HPDE6-E6E7 (cell line): ENCODE data around the gene CSMD2.
"Not testable (repeated sequence)": the region's sequence is repeated elsewhere in the genome, so short reads cannot be mapped to it uniquely, and the experiment has no call there.

ENCODE experiments used
- DNase-seq: peaks from one replicate; pipeline ENCODE4 v3.0.0; 2011; ENCODE audit warnings: missing footprints; ENCODE audit errors: extremely low spot score

Gene CSMD2

DNA sequence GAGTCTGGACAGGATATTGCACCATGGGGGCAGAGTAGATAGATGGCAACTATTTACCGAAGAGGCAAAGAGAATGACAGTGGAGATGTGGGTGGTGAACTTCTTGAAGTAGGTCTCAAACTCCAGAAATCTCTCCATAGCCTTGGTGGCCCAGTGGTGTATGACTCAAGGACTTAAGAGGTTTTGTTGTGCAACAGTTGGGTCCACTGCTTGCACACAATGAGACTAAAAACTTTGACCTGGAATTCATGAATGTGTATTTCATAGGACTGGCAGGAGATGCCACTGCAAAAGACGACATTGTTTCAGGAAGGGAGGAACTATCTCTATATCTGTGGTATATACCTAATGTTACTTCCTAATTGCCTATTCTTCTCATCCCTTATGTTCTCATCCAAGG, 616.7 kb downstream of the CSMD2 start:
- DNase-seq, result no peak

- no peak for DNase-seq
These were observed 617.5 kb downstream of the CSMD2 start for GRCh38 chr1:33547576-33547975.

DNA sequence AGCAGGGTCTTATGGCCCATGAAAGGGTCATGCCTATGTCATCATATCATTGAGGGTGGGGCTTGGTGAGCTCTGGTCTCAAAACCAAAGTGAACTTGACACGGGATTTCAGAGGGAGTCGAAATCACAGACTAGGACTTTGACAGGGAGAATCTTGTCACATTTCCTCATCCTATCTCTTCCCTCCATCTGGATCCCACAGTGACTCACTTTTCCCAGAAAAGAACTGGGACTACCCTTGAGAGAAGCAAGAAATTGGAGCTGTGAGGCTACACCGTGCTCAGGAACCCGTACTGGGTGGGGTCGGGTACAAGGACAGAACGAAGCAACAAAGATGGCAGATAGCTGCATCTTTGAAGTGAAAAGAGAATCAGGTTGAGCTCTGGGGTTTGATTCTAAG, 623.1 kb downstream of the CSMD2 start:
- no peak for DNase-seq

GRCh38 chr1:33537885-33538284, 627.1 kb downstream of the CSMD2 start:
- no peak for DNase-seq

- no peak for DNase-seq
These were observed 629.7 kb downstream of the CSMD2 start for GRCh38 chr1:33535334-33535733.

- DNase-seq, result no peak
These were observed 632.1 kb downstream of the CSMD2 start for GRCh38 chr1:33532936-33533335.

GRCh38 chr1:33532250-33532649, 632.8 kb downstream of the CSMD2 start:
- no peak for DNase-seq

- no peak for DNase-seq
These were observed 635.1 kb downstream of the CSMD2 start for GRCh38 chr1:33529957-33530356.

DNA sequence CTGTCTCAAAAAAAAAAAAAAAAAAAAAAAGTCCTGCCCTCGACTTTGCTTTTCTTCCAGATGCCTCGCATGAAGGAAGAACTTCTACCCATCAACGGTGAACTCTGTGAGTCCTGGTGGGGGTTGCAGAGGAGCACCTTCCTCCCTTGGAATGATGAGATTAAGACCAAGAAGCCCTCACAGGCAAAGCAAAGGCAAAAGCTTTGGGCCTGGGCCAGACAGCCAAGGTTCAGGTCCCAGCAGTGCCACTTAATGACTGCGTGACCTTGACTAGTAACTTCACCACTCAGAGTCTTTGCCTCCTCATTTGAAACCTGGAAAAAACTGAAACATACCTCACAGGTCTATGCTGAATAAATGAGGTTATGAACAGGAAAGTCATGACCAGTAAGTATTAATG, 637.1 kb downstream of the CSMD2 start:
- DNase-seq, result no peak

- no peak for DNase-seq
These were observed 640.4 kb downstream of the CSMD2 start for GRCh38 chr1:33524586-33524985.

DNA sequence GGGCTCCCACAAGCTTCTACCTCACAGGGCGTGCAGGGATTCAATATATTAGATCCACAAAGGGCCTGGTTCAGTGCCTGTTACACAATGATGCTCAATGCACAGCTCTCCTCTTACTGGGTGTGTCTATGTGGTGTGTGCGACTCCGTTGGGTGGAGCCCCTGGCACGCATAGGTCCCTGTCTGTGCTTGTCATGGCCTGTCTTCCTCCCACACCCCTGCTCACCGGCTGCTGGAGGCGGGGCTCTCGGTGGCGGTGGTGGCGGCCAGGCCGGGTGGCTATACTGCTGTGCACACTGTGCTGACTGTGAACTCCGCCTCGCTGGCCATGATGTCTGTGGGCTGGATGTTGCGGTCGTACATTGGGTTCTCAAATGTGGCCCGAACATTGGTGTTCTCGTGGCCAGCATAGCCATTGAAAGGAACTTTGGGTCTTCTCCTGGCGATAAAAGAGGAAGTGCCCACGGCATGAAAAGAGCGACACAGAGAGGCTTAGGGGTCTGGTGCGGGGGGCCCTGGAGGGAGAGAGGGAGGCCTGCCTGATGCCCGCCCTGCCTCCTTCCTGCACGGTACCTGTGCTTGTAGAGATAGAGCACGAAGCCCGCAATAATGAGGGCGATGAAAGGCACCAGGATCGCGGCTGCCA, 645.7 kb downstream of the CSMD2 start:
- no peak for DNase-seq

GRCh38 chr1:33517596-33518250, 647.3 kb downstream of the CSMD2 start:
- no peak for DNase-seq

DNA sequence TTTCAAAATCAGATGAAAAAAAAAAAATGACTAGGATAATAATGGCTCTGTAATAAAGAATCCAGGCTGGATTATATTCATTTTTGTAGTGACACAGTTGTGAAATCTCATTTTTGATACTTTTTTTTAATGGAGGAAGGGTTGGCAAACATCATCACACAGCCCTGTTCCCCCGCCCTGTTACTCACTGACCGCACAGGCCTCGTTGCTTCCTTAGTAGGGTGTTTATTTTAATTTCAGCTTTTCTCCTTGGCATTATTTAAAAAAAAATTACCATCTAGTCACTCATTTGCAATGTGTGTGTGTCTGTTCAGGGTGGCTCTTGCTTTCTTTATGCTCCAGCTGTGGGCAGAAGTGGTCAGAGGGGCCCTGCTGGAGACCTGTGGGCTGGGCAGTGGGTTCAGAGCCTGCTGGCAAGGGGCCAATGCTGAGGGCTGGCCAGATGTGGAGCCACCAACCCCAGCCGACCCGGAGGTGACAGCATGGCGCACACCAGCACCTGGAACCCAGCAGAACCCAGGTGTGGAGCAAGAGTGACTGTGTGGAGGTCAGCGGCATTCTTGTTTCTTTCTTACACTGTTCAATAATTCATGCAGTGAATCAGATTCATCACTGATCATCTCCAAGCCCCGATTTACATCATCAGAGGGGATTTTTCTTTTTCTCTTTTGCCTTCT, 648.0 kb downstream of the CSMD2 start:
- DNase-seq, result no peak

DNA sequence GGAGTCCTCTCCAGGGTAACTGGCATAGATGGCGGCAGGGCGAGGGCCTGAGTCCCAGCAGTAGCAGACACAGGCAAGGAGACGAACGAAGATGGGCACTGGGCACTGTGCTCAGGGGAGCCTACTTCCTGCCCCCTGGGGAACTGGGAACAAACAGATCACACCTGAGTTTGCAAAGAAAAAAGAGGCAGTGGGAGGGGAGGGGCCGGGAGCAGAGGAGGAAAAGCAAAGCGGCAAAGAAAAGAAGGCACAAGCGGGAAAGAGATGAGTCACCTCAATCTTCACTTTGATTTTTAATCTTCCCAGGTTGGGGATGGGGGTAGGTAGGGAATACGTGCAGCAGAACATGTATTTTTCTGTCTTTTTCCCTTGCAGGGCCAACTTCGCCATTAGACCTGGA, 648.6 kb downstream of the CSMD2 start:
- DNase-seq, result no peak

GRCh38 chr1:33515607-33516006, 649.4 kb downstream of the CSMD2 start:
- no peak for DNase-seq

DNA sequence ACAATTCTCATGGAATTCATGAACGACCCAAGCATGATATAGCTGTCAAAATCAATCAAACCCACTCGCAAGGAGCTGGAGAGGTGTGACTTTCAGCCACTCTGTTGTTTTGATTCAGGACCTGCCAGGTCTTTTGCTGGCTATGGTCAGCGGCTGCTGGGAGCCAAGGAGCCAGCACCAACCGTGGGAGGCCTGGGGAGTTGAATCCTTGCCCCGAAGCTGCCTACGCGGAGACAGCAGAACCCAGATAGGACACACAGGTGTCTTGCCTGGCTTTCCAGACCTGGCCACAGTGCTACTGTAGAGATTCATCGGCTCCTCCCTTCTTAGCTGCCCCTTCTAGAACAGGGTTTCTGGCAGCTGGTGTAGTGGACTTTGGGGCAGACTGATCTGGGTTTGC, 649.9 kb downstream of the CSMD2 start:
- no peak for DNase-seq

- DNase-seq, result no peak
These were observed 652.6 kb downstream of the CSMD2 start for GRCh38 chr1:33512226-33513011.

GRCh38 chr1:33509276-33509675, 655.8 kb downstream of the CSMD2 start:
- not testable (repeated sequence) for DNase-seq

GRCh38 chr1:33508151-33508550, 656.9 kb downstream of the CSMD2 start:
- DNase-seq, result no peak

GRCh38 chr1:33507661-33508060, 657.4 kb downstream of the CSMD2 start:
- no peak for DNase-seq

DNA sequence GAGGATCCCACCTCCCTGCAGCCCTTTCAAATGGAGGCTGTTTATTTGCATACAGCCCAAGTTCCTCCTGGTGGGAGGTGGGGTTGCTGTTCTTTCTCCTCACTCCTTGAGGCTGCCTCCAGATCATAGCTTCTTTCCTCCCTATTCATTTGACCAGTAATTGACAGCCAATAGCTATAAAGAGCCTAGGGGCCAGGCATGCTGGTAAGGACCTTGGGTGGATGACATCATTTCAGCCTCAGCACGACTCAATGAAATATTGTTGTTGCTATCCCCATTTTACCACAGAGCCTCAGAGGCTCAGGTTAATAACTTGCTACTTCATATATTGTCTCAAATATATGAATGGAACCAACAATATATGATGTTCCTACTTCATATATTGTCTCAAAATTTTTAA, 661.5 kb downstream of the CSMD2 start:
- DNase-seq, result no peak

GRCh38 chr1:33502726-33503125, 662.3 kb downstream of the CSMD2 start:
- peak; percentile 13 for DNase-seq
